ENCODE results near the gene AKAP8L. TPM values are rescaled to one million over a fixed set of nuclear protein-coding genes. Genes with fewer than 3 reads are reported as not detected.
A peak's percentile ranks its signal among the peaks of the same experiment; 100 is the strongest.

The AKAP8L gene
- total and polyA plus RNA-seq, 2 of the 8 experiments (the other 6 are each of a cell fraction or from before 2014, with no cell fraction given), result 75.1 to 138 TPM

- Histone ChIP-seq H3K9me3 (ENCODE audit: insufficient read depth in 2 of 2, low read depth in 1 of 2, low read length in 1 of 2) (no peaks in the 10 kb centered on the region), H3K27ac (ENCODE audit: low read depth, low read length) (no peak overlapping the region), H3K23ac (ENCODE audit: insufficient read length) (no peak overlapping the region), H3K36me3 (ENCODE audit: control insufficient read depth in 2 of 4, insufficient read depth in 4 of 4, low read length in 3 of 4) (no peaks in the 10 kb centered on the region), H3K4me1 (replicated peaks in 1 of 4; ENCODE audit: control insufficient read depth in 3 of 4, insufficient read depth in 4 of 4, low read length in 3 of 4) (peaks cover 0 to 14% (median 5%) of the 10 kb centered on the region in 4 experiments; a peak in 6 of 7 replicates), H3K4me3 (ENCODE audit: extremely low read depth in 1 of 4, insufficient read depth in 2 of 4, low read depth in 3 of 4, low read length in 4 of 4) (peak overlapping the region; percentile 43 to 93 (median 50)), H2BK15ac (ENCODE audit: low read length) (peak overlapping the region; percentile 92; the same call in 1 of the 2 replicates), H3K79me2 (ENCODE audit: control insufficient read depth in 1 of 2, insufficient read depth in 2 of 2, low read length in 2 of 2) (no peaks in the 10 kb centered on the region), H2BK120ac (replicated peaks; ENCODE audit: low read depth, low read length) (no peak overlapping the region), H3K4me2 (ENCODE audit: insufficient read depth in 1 of 2, low read depth in 2 of 2, low read length in 2 of 2) (peak overlapping the region; percentile 78 to 88), H2BK20ac (ENCODE audit: low read length) (no peak overlapping the region), H4K20me1 (replicated peaks in 1 of 2; ENCODE audit: control insufficient read depth in 1 of 2, insufficient read depth in 2 of 2, low read length in 2 of 2) (peaks cover 0 to 1% of the 10 kb centered on the region in 2 experiments), H4K91ac (replicated peaks; ENCODE audit: insufficient read length, low read length) (no peak overlapping the region), H3K27me3 (replicated peaks in 1 of 4; ENCODE audit: control insufficient read depth in 3 of 4, extremely low read depth in 1 of 4, insufficient read depth in 3 of 4, low read length in 3 of 4) (peaks cover 2 to 13% (median 11%) of the 10 kb centered on the region in 4 experiments; a peak in 6 of 7 replicates), H3K79me1 (ENCODE audit: low read depth, low read length) (no peaks in the 10 kb centered on the region), H3K14ac (ENCODE audit: insufficient read length) (no peak overlapping the region), H2BK12ac (ENCODE audit: low read depth, low read length) (0 out of 2 replicates have a peak overlapping the region, but pooled peaks have one; percentile 75), H3K9ac (replicated peaks in 1 of 4; ENCODE audit: extremely low read depth in 1 of 4, low read depth in 3 of 4, low read length in 3 of 4) (peak overlapping the region in 1 of 4 experiments; percentile 27; a peak in 1 of 7 replicates), H3K18ac (ENCODE audit: extremely low read depth, low read length) (peak overlapping the region; percentile 62), H2AFZ (ENCODE audit: low read length) (peak overlapping the region; percentile 60; the same call in 1 of the 2 replicates), H2AK5ac (ENCODE audit: low read depth, low read length) (0 out of 2 replicates have a peak overlapping the region, but pooled peaks have one; percentile 39), H3K4ac (replicated peaks; ENCODE audit: insufficient read length, low read depth, low read length) (no peak overlapping the region), H4K8ac (ENCODE audit: extremely low read depth, insufficient read depth, low read length) (no peak overlapping the region; the same call in none of the 2 replicates), H4K5ac (ENCODE audit: insufficient read length, low read depth, low read length) (no peak overlapping the region), H3K56ac (replicated peaks; ENCODE audit: insufficient read length, low read depth, low read length) (peak overlapping the region; percentile 73), H2BK5ac (ENCODE audit: low read depth, low read length) (no peak overlapping the region; the same call in 1 of the 2 replicates), H3K23me2 (ENCODE audit: low read depth, low read length) (peaks cover 22% of the 10 kb centered on the region; the same call in 1 of the 2 replicates)
- CTCF ChIA-PET (ENCODE audit: partially characterized antibody), result interaction anchor here (1.3 to 1.8 kb wide), 3 partner anchors 10 to 295 kb away, joined by 3 to 8 read pairs (median 7); partner anchors contain the start of gene AKAP8L
- FAIRE-seq (no peak), DNase-seq (ENCODE audit: low read depth in 1 of 2, low spot score in 2 of 2) (peak in 1 of 2 experiments; percentile 67)
- POLR2A ChIA-PET (ENCODE audit: partially characterized antibody), result interaction anchor here (1.1 to 2.6 kb wide), 7 partner anchors 12 to 73 kb away, joined by 3 to 15 read pairs (median 5); partner anchors contain the start of genes AKAP8 and AKAP8L
- WGBS, 2 experiments (ENCODE audit: extremely low coverage in 1 of 2, insufficient coverage in 1 of 2, insufficient read length in 1 of 2, insufficient replicate concordance in 2 of 2, low coverage in 1 of 2, low lambda C conversion rate in 2 of 2, missing lambda C conversion rate in 1 of 2), result 5% methylated on average over 18 of the region's 43 CpGs; no CpG with 5 or more reads in 1 of the 2 experiments
- TF ChIP-seq BRCA1 (IDR thresholded peaks at IDR 0.05; ENCODE audit: low read depth, low read length) (no peak), SRF (IDR thresholded peaks at IDR 0.05; ENCODE audit: low read depth, low read length) (no peak), YY1 (IDR thresholded peaks at IDR 0.05; ENCODE audit: low read depth, low read length) (no peak), POU5F1 (IDR thresholded peaks at IDR 0.05; ENCODE audit: low read depth, low read length) (no peak), FOSL1 (IDR thresholded peaks at IDR 0.05; ENCODE audit: insufficient read depth, low read depth, low read length) (no peak), SP4 (IDR thresholded peaks at IDR 0.05; ENCODE audit: low read length) (no peak), HDAC6 (IDR thresholded peaks at IDR 0.05; ENCODE audit: low read depth, low read length) (no peak), TAF1 (IDR thresholded peaks at IDR 0.05; ENCODE audit: low read depth, low read length) (no peak), CEBPB (IDR thresholded peaks at IDR 0.05; ENCODE audit: low read depth, low read length) (no peak), RXRA (IDR thresholded peaks at IDR 0.05; ENCODE audit: insufficient read depth, low read depth, low read length) (0 out of 2 replicates have a peak, but pooled peaks have one; percentile 83), ASH2L (IDR thresholded peaks at IDR 0.05; ENCODE audit: low read length) (no peak), SP1 (IDR thresholded peaks at IDR 0.05; ENCODE audit: low read depth, low read length) (peak; percentile 75)
Measured at GRCh38 chr19:15448778-15449619, 30.2 kb upstream of the AKAP8L start.

Measured in H1 (cell line).